Stimulated activated CD4-positive, alpha-beta T cell treated with anti-CD3 and anti-CD28 coated beads, Interleukin-12 subunit alpha, Interleukin-12 subunit beta, amount 100 ng/mL, for 24 hours (primary cell): ENCODE data around the gene EXOC3L4.

Experiments used
- DNase-seq, 2 experiments: peaks; one replicate each; pipeline ENCODE4 v3.0.0-alpha.2; 2020; ENCODE audit warnings: low read depth in 2 of 2

EXOC3L4 gene

GRCh38 chr14:103070971-103071542, 23.5 kb upstream of the EXOC3L4 start:
- DNase-seq = no peak

- DNase-seq = no peak
Measured at GRCh38 chr14:103071544-103072251, 22.8 kb upstream of the EXOC3L4 start.

- DNase-seq = no peak
Measured at GRCh38 chr14:103072595-103073366, 21.7 kb upstream of the EXOC3L4 start.

GRCh38 chr14:103073367-103073875, 21.1 kb upstream of the EXOC3L4 start:
- no peak for DNase-seq

- no peak for DNase-seq
Measured at GRCh38 chr14:103073876-103074728, 20.4 kb upstream of the EXOC3L4 start.

GRCh38 chr14:103074729-103075367, 19.7 kb upstream of the EXOC3L4 start:
- no peak for DNase-seq

GRCh38 chr14:103078420-103078749, 16.1 kb upstream of the EXOC3L4 start:
- DNase-seq = peak; percentile 43 to 65

DNA sequence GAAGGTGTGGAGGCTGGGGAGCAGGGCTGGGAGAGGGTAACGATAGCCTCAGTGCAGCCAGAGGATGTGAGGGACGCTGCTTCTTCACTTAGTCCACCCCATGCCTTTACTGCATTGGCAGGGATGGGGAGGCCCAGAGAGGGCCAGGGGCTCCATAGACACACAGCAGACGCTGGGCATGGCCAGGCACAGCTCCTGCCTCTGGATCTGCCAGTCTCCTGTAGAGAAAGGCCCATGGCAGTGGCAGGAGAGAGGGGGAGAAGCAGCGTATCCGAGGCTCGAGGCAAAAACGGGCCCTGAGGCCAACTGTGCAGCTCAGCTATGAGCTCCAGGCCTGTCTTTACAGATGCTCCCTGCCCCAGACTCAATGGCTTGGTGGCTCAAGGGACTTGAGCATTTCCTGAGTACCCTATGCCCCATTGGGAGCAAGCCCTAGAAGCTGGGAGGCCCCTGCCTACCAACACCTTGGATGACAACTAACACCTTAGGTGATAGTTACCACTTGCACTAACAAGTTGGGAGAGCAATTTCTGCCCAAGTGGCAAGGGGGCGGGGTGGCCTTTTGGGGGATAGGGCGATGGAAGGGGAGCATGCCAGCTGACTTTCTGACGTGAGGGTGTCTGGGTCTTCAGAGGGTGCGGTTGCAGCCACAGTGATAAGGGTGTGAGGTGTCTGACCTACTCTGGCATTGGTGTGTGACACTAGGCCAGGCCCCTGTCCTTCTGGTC, 15.5 kb upstream of the EXOC3L4 start:
- DNase-seq = no peak

DNA sequence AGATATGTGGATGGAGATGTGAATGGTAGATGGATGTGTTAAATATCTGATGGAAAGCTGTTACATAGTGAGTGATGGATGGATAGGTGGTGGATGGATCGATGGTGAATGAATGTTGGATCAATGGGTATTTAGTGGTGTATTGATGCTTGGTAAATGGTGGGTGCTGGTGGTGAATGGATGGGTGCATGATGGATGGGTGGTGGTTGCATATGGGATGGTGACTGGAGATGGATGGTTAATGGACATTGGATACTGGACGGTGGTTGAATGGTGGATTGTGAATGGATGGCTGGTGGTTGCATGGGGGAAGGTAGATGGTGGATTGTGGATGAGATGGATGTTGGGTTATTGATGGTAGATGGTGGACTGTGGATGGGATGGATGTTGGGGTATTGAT, 12.6 kb upstream of the EXOC3L4 start:
- no peak for DNase-seq

GRCh38 chr14:103084021-103084919, 10.3 kb upstream of the EXOC3L4 start, which contains the start of gene LBHD2:
Gene LBHD2 (plus strand): TSS chr14:103084210. CDS start chr14:103086013, 1,803 bp downstream.
- DNase-seq = no peak

DNA sequence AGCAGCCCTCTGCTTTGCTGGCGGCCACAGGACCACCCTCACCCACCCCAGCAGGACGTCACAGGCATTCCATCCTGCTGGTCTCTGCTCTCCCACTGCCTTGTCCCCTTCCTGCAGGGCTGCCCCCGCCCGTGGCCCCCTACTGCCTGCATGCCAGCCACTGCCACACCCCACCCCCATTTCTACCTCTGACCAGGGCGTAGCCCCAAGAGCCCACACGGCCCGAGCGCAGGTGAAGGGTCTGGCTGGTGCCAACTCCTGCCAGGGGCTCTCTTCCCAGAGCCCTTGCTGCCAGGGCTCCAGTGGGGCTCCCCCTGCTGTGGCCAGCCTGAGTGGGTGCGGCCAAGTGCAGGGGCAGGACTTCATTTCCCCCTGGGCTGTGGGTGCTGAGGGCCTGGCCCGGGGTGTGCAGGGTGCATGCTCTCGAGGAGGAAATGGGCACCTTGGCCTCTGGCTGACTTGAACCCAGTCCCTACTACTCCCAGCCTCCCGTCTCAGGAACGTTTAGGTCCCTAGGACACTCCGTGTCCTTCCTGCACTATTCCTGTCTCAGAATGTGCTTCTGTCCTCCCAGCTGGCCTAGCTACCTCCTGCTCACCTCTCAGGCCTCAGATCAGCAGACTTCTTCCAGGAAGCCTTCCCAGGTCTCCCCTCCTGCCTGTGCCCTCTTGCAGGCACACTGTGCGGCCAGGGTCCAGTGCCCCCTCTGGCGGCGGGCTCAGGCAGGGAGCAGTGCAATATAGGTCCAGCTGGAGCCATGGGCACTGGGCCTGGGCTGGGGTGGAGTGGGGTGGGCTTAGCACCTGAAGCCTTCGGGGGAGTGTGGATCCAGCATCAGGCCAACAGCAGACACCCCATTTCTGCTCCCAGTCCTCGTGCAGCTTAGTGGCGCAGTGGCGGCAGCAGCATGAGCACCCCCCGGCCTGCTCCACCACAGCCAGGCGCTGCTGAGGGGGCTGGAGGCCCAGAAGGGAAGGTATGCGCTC, 9.1 kb upstream of the EXOC3L4 start:
- DNase-seq = no peak

- DNase-seq = no peak
Measured at GRCh38 chr14:103086771-103087342, 7.7 kb upstream of the EXOC3L4 start.

DNA sequence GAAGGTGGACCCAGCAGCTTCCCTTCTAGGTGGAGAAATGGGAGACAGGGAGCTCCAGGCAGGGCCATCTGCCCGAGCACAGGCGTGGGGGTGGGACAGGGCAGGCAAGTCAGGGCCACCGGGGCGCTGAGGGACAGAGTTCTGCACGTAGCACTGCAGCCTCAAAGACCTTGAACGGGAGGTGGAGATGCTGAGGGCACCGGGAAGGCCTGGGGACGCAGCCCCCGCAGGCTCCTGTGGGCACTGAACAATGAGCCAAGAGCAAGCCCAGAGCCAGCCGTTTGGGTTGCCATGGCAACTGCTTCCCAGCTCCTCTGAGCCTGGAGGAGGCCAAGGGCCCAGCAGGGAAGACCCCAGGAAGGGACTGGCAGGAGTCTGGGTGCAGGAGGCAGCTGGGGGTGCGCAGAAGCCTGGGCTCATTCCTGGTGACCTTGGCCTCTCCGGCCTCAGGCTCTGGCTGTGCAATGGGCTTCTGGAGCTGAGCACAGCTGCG, 7.1 kb upstream of the EXOC3L4 start:
- DNase-seq = no peak

- DNase-seq = no peak
Measured at GRCh38 chr14:103088921-103089320, 5.6 kb upstream of the EXOC3L4 start.

DNA sequence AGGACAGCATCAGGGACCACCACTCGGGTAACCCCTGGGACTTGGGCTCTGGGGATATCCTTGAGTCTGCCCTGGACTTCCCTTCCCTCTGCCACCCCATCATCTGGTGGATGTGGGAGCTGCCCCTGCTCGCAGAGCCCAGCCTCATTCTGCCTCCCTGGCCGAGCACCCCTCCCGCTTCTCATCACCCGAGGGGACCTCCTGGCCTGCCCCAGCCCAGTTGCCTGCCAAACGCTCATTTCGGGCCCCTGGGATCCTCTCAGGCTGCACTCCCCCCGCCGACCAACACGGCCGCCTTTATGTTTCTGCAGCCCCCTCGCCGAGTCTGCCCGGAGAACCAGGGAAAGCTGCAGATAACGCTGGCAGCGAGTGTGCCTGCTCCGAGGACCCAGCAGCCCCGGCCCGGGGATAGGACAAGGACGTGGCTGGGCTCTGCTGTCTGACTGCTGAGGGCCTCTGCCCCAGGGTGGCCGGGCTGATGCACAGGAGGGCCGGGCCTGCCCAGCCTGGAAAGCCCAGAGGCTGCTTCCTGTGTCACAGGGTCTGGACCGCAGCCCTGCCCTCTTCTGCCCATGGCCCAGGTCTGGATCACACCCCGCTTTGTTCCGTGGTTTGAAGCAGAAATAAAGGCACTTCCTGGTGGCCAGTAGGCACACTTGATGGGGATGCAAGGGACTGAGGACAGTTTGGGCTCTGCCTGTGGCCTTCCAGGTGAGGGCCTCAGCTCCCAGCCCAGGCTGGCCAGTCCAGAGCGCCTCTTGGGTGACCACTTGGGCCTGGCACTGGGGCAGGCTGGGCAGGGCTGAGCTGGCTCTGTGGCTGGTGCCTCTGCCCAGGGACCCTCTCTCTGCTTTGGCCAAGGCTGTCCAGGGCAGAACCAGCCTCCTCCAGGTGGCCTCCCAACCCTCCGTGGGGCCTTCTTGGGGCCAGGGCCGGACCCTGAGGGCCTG, 4.9 kb upstream of the EXOC3L4 start:
- DNase-seq = no peak

DNA sequence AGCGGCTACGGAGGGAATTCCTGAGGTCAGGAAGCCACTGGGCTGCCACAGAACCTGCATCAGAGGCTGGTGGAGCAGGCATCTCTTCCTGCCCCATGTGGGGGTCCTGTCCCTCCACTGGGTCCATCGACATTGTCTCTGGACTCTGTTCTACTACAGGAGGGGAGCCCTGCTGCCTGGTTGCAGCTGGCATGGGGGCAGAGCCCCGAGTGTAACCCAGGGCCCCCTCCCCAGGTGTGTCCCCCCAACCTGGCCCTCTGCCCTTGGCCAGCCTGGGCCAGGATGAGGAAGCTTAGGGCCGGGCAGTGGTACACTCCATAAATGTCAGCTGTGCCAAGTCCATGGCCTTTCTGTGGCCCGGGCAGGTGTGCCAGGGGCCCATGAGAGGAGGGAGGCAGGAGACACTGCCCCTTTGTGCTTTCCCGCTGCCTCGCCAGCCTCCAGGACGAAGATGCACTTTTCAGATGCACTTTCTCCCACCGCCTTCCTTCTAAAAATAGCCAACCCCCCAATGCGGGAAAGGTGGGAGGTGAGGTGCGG, 4.0 kb upstream of the EXOC3L4 start:
- no peak for DNase-seq
